OCI-LY7 (cell line): ENCODE results near the gene ECM2. TPM values are rescaled to one million over a fixed set of nuclear protein-coding genes. Genes with fewer than 3 reads are reported as not detected.

Experiments used
- BruUV-seq: library from RNA; stranded (reverse); fragments of 400-500 nt; replicated peaks from 2 replicates; lab custom pipeline; 2021; lab: Mats Ljungman, UMichigan
- CTCF ChIA-PET: fragments of 300-600 bp; sonication (Branson Sonifier 250); formaldehyde crosslinking; loops from one replicate; lab custom pipeline; 2022; ENCODE audit warnings: antibody characterized with exemption; ENCODE audit not compliant: unreplicated experiment; lab: Charles Lee
- POLR2A ChIA-PET: fragments of 300-600 bp; sonication (Branson Sonifier 250); formaldehyde crosslinking; loops from one replicate; lab custom pipeline; 2022; ENCODE audit warnings: antibody characterized with exemption; lab: Charles Lee
- DNase-seq: peaks from one replicate; pipeline ENCODE4 v3.0.0-alpha.2; 2015; ENCODE audit warnings: low spot score
- H2AFZ ChIP-seq: fragments of 200-600 bp; sonication (generic), shearing (Covaris generic); 2 replicates; pipeline ENCODE4 v1.6.1; 2014; ENCODE audit warnings: mild to moderate bottlenecking, antibody characterized with exemption, low read length, moderate library complexity
- H3K27ac ChIP-seq: fragments of 200-600 bp; sonication (generic); 2 replicates; pipeline ENCODE4 v1.5.1; 2014; ENCODE audit warnings: mixed run types, low read depth, mild to moderate bottlenecking, moderate library complexity, low read length, inconsistent platforms; ENCODE audit not compliant: poor library complexity, severe bottlenecking
- H3K36me3 ChIP-seq: fragments of 200-600 bp; sonication (generic); 2 replicates; pipeline ENCODE4 v1.6.1; 2014; ENCODE audit warnings: mild to moderate bottlenecking, antibody characterized with exemption, low read length, moderate library complexity, mixed read lengths; ENCODE audit not compliant: insufficient read depth
- H3K4me1 ChIP-seq: fragments of 200-600 bp; sonication (generic); 2 replicates; pipeline ENCODE4 v1.5.1; 2014; ENCODE audit warnings: mild to moderate bottlenecking, low read length; ENCODE audit not compliant: insufficient read depth, poor library complexity, severe bottlenecking
- H3K4me2 ChIP-seq: fragments of 200-600 bp; sonication (generic); 2 replicates; pipeline ENCODE4 v1.6.1; 2014; ENCODE audit warnings: mild to moderate bottlenecking, low read length
- H3K4me3 ChIP-seq: fragments of 200-600 bp; sonication (generic); 2 replicates; pipeline ENCODE4 v1.5.1; 2014; ENCODE audit warnings: mild to moderate bottlenecking, low read depth, low read length; ENCODE audit not compliant: poor library complexity, severe bottlenecking
- H3K79me2 ChIP-seq: fragments of 200-600 bp; sonication (generic); 2 replicates; pipeline ENCODE4 v1.6.1; 2016; ENCODE audit warnings: low read depth, mild to moderate bottlenecking, low read length, moderate library complexity, mixed read lengths; ENCODE audit not compliant: insufficient read depth
- H3K9me2 ChIP-seq: fragments of 200-600 bp; sonication (generic); 2 replicates; pipeline ENCODE4 v1.6.1; 2016; ENCODE audit warnings: mild to moderate bottlenecking, low read length, mixed read lengths; ENCODE audit not compliant: insufficient read depth
- H3K9me3 ChIP-seq: fragments of 200-600 bp; sonication (generic); 2 replicates; pipeline ENCODE4 v1.6.1; 2014; ENCODE audit warnings: mild to moderate bottlenecking, mixed run types, low read length, mixed read lengths
- H4K20me1 ChIP-seq: fragments of 200-600 bp; sonication (generic); 2 replicates; pipeline ENCODE4 v1.6.1; 2014; ENCODE audit warnings: mild to moderate bottlenecking, antibody characterized with exemption, low read length, moderate library complexity, mixed read lengths; ENCODE audit not compliant: insufficient read depth
- EZH2phosphoT487 ChIP-seq: fragments of 200-600 bp; sonication (generic); IDR thresholded peaks from 2 replicates; pipeline ENCODE4 v1.6.1; 2018; ENCODE audit warnings: low read depth, borderline replicate concordance, mild to moderate bottlenecking, mixed run types, antibody characterized with exemption, low read length, moderate library complexity, mixed read lengths
- intact Hi-C: fragments of 100-400 bp; cut with micrococcal nuclease; formaldehyde crosslinking; loops from one replicate; pipeline ENCODE4 v1.10.0; 2022; ENCODE audit not compliant: unreplicated experiment
- total RNA-seq, 2 experiments: library from RNA; depleted of rRNA in 1 of 2; stranded (reverse); fragments of >200 nt in 1 of 2; shearing (Covaris generic) in 1 of 2; gene quantifications; 2 replicates each; pipeline ENCODE4 v1.2.3, GENCODE V29; 2014 to 2022
- TF ChIP-seq, protein P1 (sequence below): fragments of 200-600 bp; sonication (generic); conservative IDR thresholded peaks from 2 replicates; pipeline ENCODE4 v1.5.1; 2014; ENCODE audit warnings: mild to moderate bottlenecking, antibody characterized with exemption, low read length, moderate library complexity, mixed read lengths

ECM2 gene
- total RNA-seq, 2 experiments from 2014 or later, result not detected

DNA sequence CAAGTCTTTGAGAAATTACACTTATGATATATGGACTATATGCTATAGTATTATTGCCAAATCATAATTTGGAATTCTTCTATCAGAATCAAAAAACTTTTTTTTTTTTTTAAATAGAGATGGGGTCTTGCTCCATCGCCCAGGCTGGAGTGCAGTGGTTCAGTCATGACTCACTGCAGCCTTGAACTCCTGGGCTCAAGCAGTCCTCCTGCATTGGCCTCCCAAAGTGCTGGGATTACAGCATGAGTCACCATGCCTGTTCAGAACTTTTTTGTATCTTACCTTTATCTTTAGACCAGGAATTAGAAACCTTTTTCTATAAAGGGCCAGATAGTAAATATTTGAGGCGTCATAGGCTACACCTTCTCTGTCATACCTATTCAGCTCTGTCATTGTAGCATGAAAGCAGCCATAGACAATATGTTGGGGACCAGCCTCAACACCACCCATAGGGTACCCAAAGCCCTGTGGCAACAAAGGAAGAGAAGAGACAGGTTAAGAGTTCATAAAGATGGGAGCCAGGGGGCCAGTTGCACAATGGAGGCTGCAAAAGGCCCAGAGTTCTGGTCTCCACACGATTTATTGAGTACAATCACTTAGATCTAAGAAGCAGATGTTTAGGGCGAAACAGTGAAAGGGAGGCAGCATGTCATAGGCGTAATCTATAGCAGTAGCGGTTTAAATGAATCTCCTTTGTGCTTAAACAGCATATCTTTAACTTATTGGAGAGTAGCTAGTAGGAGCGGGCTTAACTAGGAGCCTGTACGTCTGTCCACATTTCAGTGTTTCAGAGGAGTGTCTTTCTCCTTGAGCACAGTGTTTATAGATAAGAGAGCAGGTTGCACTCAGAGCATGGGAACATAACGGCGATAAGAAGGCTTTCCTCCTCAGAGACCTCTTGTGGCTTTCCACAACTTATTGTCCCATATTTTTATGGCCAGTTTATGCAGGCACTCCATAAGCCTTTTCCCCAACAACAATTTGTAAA is 12.5 kb downstream of the ECM2 start:
- Histone ChIP-seq H3K27ac (no peak overlapping the region), H3K79me2 (no peaks in the 10 kb centered on the region), H3K4me1 (no peaks in the 10 kb centered on the region), H2AFZ (no peak overlapping the region), H3K4me3 (no peak overlapping the region), H3K9me2 (no peaks in the 10 kb centered on the region), H3K36me3 (no peaks in the 10 kb centered on the region), H3K9me3 (no peaks in the 10 kb centered on the region), H4K20me1 (no peaks in the 10 kb centered on the region), H3K4me2 (no peak overlapping the region)
- ChIA-PET POLR2A (interaction anchor here (1.2 to 1.4 kb wide), 2 partner anchors 15 to 23 kb away, joined by 3 to 6 read pairs; no protein-coding TSS in a partner anchor), CTCF (no interaction called here)
- TF ChIP-seq EZH2phosphoT487, result no peak
- TF ChIP-seq, protein P1, sequence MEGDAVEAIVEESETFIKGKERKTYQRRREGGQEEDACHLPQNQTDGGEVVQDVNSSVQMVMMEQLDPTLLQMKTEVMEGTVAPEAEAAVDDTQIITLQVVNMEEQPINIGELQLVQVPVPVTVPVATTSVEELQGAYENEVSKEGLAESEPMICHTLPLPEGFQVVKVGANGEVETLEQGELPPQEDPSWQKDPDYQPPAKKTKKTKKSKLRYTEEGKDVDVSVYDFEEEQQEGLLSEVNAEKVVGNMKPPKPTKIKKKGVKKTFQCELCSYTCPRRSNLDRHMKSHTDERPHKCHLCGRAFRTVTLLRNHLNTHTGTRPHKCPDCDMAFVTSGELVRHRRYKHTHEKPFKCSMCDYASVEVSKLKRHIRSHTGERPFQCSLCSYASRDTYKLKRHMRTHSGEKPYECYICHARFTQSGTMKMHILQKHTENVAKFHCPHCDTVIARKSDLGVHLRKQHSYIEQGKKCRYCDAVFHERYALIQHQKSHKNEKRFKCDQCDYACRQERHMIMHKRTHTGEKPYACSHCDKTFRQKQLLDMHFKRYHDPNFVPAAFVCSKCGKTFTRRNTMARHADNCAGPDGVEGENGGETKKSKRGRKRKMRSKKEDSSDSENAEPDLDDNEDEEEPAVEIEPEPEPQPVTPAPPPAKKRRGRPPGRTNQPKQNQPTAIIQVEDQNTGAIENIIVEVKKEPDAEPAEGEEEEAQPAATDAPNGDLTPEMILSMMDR, result no peak
- intact Hi-C loops, result no loop called here
- no TSS peak for BruUV-seq
- no peak for DNase-seq

DNA sequence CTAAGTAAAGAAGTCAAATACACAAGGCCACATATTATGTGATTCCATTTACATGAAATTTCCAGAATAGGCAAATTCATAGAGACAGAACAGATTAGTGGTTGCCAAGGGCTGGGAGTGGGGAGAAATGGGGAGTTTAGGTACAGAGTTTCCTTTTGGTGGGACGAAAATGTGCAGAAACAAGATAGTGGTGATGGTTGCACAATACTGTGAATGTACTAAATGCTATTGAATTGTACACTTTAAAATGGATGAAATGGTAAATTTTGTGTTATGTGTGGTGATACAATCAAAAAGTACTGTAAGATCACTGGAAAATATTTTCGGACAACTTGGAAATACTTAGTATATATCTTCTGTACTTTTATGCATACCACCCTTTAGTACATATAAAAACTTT is 15.0 kb downstream of the ECM2 start:
- TF ChIP-seq EZH2phosphoT487, result no peak
- TF ChIP-seq, protein P1, result no peak

DNA sequence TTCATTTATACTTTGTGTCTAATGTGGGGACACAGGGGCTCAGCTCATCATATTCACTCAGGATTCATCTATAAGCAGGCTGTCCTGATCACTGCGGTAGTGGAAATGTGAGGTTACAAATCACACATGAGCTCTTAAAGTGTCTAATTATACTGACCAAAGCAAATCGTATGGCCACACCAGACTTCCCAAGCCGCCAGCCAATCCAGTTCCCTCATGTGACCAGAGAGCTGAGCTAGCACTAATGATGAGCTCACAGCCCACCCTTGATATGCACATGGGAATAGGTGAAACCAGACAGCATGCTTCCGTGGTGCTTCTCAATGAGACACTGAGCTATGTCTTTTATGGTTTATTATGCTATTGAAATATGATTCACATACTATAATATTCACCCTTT is 17.6 kb downstream of the ECM2 start:
- H3K27ac ChIP-seq, result no peak overlapping the region
- no peaks in the 10 kb centered on the region for H3K4me1 ChIP-seq
- no TSS peak for BruUV-seq
- ChIA-PET CTCF (no interaction called here), POLR2A (interaction anchor here (0.6 to 1.1 kb wide), 2 partner anchors 71 to 115 kb away, joined by 3 read pairs; no protein-coding TSS in a partner anchor)
- no peak for DNase-seq
- no peaks in the 10 kb centered on the region for H3K79me2 ChIP-seq
- H3K36me3 ChIP-seq, result no peaks in the 10 kb centered on the region
- H2AFZ ChIP-seq, result no peak overlapping the region
- no peak overlapping the region for H3K4me3 ChIP-seq
- H4K20me1 ChIP-seq, result no peaks in the 10 kb centered on the region
- H3K9me2 ChIP-seq, result no peaks in the 10 kb centered on the region
- no peak overlapping the region for H3K4me2 ChIP-seq
- no peak for TF ChIP-seq EZH2phosphoT487
- TF ChIP-seq, protein P1, result no peak
- no peaks in the 10 kb centered on the region for H3K9me3 ChIP-seq
- intact Hi-C loops, result no loop called here

More for the DNA sequence above, 15.0 kb downstream of the ECM2 start:
- BruUV-seq, result no TSS peak
- no peaks in the 10 kb centered on the region for H3K9me3 ChIP-seq
- H3K27ac ChIP-seq, result no peak overlapping the region
- CTCF ChIA-PET, result no interaction called here
- H4K20me1 ChIP-seq, result no peaks in the 10 kb centered on the region
- POLR2A ChIA-PET, result no interaction called here
- H3K79me2 ChIP-seq, result no peaks in the 10 kb centered on the region
- no peaks in the 10 kb centered on the region for H3K36me3 ChIP-seq
- intact Hi-C loops, result no loop called here
- H3K4me1 ChIP-seq, result no peaks in the 10 kb centered on the region
- no peak for DNase-seq
- H3K4me2 ChIP-seq, result no peak overlapping the region
- H3K4me3 ChIP-seq, result no peak overlapping the region
- H3K9me2 ChIP-seq, result no peaks in the 10 kb centered on the region
- H2AFZ ChIP-seq, result no peak overlapping the region
